Measurements from ENCODE around the gene PLEKHA6.
"Not testable (repeated sequence)": the region's sequence is repeated elsewhere in the genome, so short reads cannot be mapped to it uniquely, and the experiment has no call there.

PLEKHA6 gene

GRCh38 chr1:204331847-204332487, 27.8 kb downstream of the PLEKHA6 start:
- 93% methylated on average over 12 of the region's 13 CpGs for WGBS
- Histone ChIP-seq H2BK120ac (ENCODE audit: low read depth, low read length) (no peak overlapping the region), H3K4me1 (ENCODE audit: control insufficient read depth, insufficient read depth, low read depth, low read length) (no peaks in the 10 kb centered on the region), H3K23ac (ENCODE audit: low read length in 2 of 2) (peak overlapping the region in 1 of 2 experiments; percentile 30), H2BK12ac (ENCODE audit: low read length in 2 of 2) (no peak overlapping the region), H2BK15ac (ENCODE audit: low read depth, poor library complexity, severe bottlenecking) (peak overlapping the region; percentile 13), H3K36me3 (ENCODE audit: control insufficient read depth in 1 of 2, insufficient read depth in 2 of 2, low read depth in 1 of 2, low read length in 2 of 2) (no peaks in the 10 kb centered on the region), H3K9ac (ENCODE audit: low read length) (no peak overlapping the region), H2AK5ac (ENCODE audit: low read length, severe bottlenecking) (no peak overlapping the region), H3K27me3 (ENCODE audit: control insufficient read depth in 1 of 2, insufficient read depth in 1 of 2, low read length in 2 of 2) (peaks cover 12 to 36% of the 10 kb centered on the region in 2 experiments), H4K8ac (ENCODE audit: low read length) (no peak overlapping the region), H3K4me2 (ENCODE audit: low read length, poor library complexity, severe bottlenecking) (no peak overlapping the region), H3K14ac (ENCODE audit: low read length in 2 of 2) (no peak overlapping the region), H3K27ac (ENCODE audit: low read length, poor library complexity, severe bottlenecking) (no peak overlapping the region), H2AFZ (ENCODE audit: low read depth, low read length) (no peak overlapping the region), H3K4me3 (ENCODE audit: insufficient read depth in 1 of 2, low read depth in 1 of 2, low read length in 2 of 2) (no peak overlapping the region), H3K4ac (ENCODE audit: low read depth in 1 of 2, low read length in 2 of 2) (no peak overlapping the region), H4K91ac (ENCODE audit: low read length) (no peak overlapping the region), H2BK5ac (ENCODE audit: low read depth, low read length, poor library complexity, severe bottlenecking) (no peak overlapping the region), H3K79me1 (replicated peaks; ENCODE audit: low read length, poor library complexity, severe bottlenecking) (no peaks in the 10 kb centered on the region), H3K18ac (ENCODE audit: low read depth in 1 of 2, low read length in 2 of 2) (peak overlapping the region in 1 of 2 experiments; percentile 6), H3K9me3 (ENCODE audit: control insufficient read depth, low read length) (no peaks in the 10 kb centered on the region)
- DNase-seq: no peak

- Histone ChIP-seq H3K4me2 (ENCODE audit: low read length, poor library complexity, severe bottlenecking) (no peak overlapping the region), H3K4ac (ENCODE audit: low read depth in 1 of 2, low read length in 2 of 2) (no peak overlapping the region), H3K36me3 (ENCODE audit: control insufficient read depth in 1 of 2, insufficient read depth in 2 of 2, low read depth in 1 of 2, low read length in 2 of 2) (no peaks in the 10 kb centered on the region), H3K18ac (ENCODE audit: low read depth in 1 of 2, low read length in 2 of 2) (no peak overlapping the region), H2BK15ac (ENCODE audit: low read depth, poor library complexity, severe bottlenecking) (no peak overlapping the region), H4K8ac (ENCODE audit: low read length) (no peak overlapping the region), H2AFZ (ENCODE audit: low read depth, low read length) (no peak overlapping the region), H3K9ac (ENCODE audit: low read length) (no peak overlapping the region), H3K27me3 (ENCODE audit: control insufficient read depth in 1 of 2, insufficient read depth in 1 of 2, low read length in 2 of 2) (peaks cover 12 to 29% of the 10 kb centered on the region in 2 experiments), H2BK12ac (ENCODE audit: low read length in 2 of 2) (no peak overlapping the region), H2BK5ac (ENCODE audit: low read depth, low read length, poor library complexity, severe bottlenecking) (no peak overlapping the region), H3K79me1 (replicated peaks; ENCODE audit: low read length, poor library complexity, severe bottlenecking) (no peaks in the 10 kb centered on the region), H2BK120ac (ENCODE audit: low read depth, low read length) (no peak overlapping the region), H3K23ac (ENCODE audit: low read length in 2 of 2) (no peak overlapping the region), H3K4me1 (ENCODE audit: control insufficient read depth, insufficient read depth, low read depth, low read length) (no peaks in the 10 kb centered on the region), H4K91ac (ENCODE audit: low read length) (peak overlapping the region; percentile 29), H3K14ac (ENCODE audit: low read length in 2 of 2) (no peak overlapping the region), H2AK5ac (ENCODE audit: low read length, severe bottlenecking) (no peak overlapping the region), H3K27ac (ENCODE audit: low read length, poor library complexity, severe bottlenecking) (no peak overlapping the region), H3K4me3 (ENCODE audit: insufficient read depth in 1 of 2, low read depth in 1 of 2, low read length in 2 of 2) (no peak overlapping the region), H3K9me3 (ENCODE audit: control insufficient read depth, low read length) (no peaks in the 10 kb centered on the region)
- no peak for DNase-seq
- WGBS: 91% methylated on average over 1 of the region's 3 CpGs
Measured at GRCh38 chr1:204331275-204331674, 28.5 kb downstream of the PLEKHA6 start.

DNA sequence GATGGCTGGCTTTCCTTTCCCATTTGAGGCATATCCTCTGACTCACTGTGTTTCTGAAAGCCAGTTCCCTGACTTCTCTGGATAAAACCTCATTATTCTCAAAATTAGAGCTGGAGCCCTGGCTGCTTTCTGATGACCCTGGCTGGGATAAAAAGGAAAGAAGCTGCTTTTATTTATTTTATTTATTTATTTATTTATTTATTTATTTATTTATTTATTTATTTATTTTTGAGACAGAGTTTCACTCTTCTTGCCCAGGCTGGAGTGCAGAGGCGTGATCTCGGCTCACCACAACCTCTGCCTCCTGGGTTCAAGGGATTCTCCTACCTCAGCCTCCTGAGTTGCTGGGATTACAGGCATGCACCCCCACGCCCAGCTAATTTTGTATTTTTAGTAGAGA, 31.9 kb downstream of the PLEKHA6 start:
- H3K36me3 ChIP-seq (ENCODE audit: control insufficient read depth in 1 of 2, insufficient read depth in 2 of 2, low read depth in 1 of 2, low read length in 2 of 2); H3K9ac ChIP-seq (ENCODE audit: low read length); H2BK15ac ChIP-seq (ENCODE audit: low read depth, poor library complexity, severe bottlenecking); H3K4me3 ChIP-seq (ENCODE audit: insufficient read depth in 1 of 2, low read depth in 1 of 2, low read length in 2 of 2); DNase-seq; H3K4me1 ChIP-seq (ENCODE audit: control insufficient read depth, insufficient read depth, low read depth, low read length); H3K4me2 ChIP-seq (ENCODE audit: low read length, poor library complexity, severe bottlenecking); H3K14ac ChIP-seq (ENCODE audit: low read length in 2 of 2); H2AFZ ChIP-seq (ENCODE audit: low read depth, low read length); H4K8ac ChIP-seq (ENCODE audit: low read length); H3K9me3 ChIP-seq (ENCODE audit: control insufficient read depth, low read length); H2AK5ac ChIP-seq (ENCODE audit: low read length, severe bottlenecking); H3K4ac ChIP-seq (ENCODE audit: low read depth in 1 of 2, low read length in 2 of 2); H3K23ac ChIP-seq (ENCODE audit: low read length in 2 of 2); H3K27ac ChIP-seq (ENCODE audit: low read length, poor library complexity, severe bottlenecking); H2BK5ac ChIP-seq (ENCODE audit: low read depth, low read length, poor library complexity, severe bottlenecking); H2BK12ac ChIP-seq (ENCODE audit: low read length in 2 of 2); H2BK120ac ChIP-seq (ENCODE audit: low read depth, low read length); H4K91ac ChIP-seq (ENCODE audit: low read length); H3K79me1 ChIP-seq (replicated peaks; ENCODE audit: low read length, poor library complexity, severe bottlenecking): not testable (repeated sequence)
- Histone ChIP-seq H3K27me3 (ENCODE audit: control insufficient read depth in 1 of 2, insufficient read depth in 1 of 2, low read length in 2 of 2) (peaks cover 0 to 11% of the 10 kb centered on the region in 2 experiments), H3K18ac (ENCODE audit: low read depth in 1 of 2, low read length in 2 of 2) (peak overlapping the region in 1 of 2 experiments; percentile 92)
- 95% methylated on average over 3 of the region's 3 CpGs for WGBS

- Histone ChIP-seq H3K9ac (ENCODE audit: low read length) (no peak overlapping the region), H3K27me3 (ENCODE audit: control insufficient read depth in 1 of 2, insufficient read depth in 1 of 2, low read length in 2 of 2) (peaks cover 0 to 10% of the 10 kb centered on the region in 2 experiments), H4K8ac (ENCODE audit: low read length) (peak overlapping the region; percentile 33), H3K36me3 (ENCODE audit: control insufficient read depth in 1 of 2, insufficient read depth in 2 of 2, low read depth in 1 of 2, low read length in 2 of 2) (no peaks in the 10 kb centered on the region), H2BK5ac (ENCODE audit: low read depth, low read length, poor library complexity, severe bottlenecking) (no peak overlapping the region), H3K14ac (ENCODE audit: low read length in 2 of 2) (peak overlapping the region in 1 of 2 experiments; percentile 7), H2AK5ac (ENCODE audit: low read length, severe bottlenecking) (no peak overlapping the region), H3K9me3 (ENCODE audit: control insufficient read depth, low read length) (no peaks in the 10 kb centered on the region), H2AFZ (ENCODE audit: low read depth, low read length) (no peak overlapping the region), H3K27ac (ENCODE audit: low read length, poor library complexity, severe bottlenecking) (no peak overlapping the region), H3K4me1 (ENCODE audit: control insufficient read depth, insufficient read depth, low read depth, low read length) (no peaks in the 10 kb centered on the region), H3K18ac (ENCODE audit: low read depth in 1 of 2, low read length in 2 of 2) (peak overlapping the region; percentile 26 to 92), H2BK12ac (ENCODE audit: low read length in 2 of 2) (peak overlapping the region in 1 of 2 experiments; percentile 19), H3K4ac (ENCODE audit: low read depth in 1 of 2, low read length in 2 of 2) (peak overlapping the region; percentile 39 to 81), H3K4me2 (ENCODE audit: low read length, poor library complexity, severe bottlenecking) (no peak overlapping the region), H3K79me1 (replicated peaks; ENCODE audit: low read length, poor library complexity, severe bottlenecking) (no peaks in the 10 kb centered on the region), H3K23ac (ENCODE audit: low read length in 2 of 2) (no peak overlapping the region), H3K4me3 (ENCODE audit: insufficient read depth in 1 of 2, low read depth in 1 of 2, low read length in 2 of 2) (no peak overlapping the region), H4K91ac (ENCODE audit: low read length) (peak overlapping the region; percentile 77), H2BK120ac (ENCODE audit: low read depth, low read length) (no peak overlapping the region), H2BK15ac (ENCODE audit: low read depth, poor library complexity, severe bottlenecking) (peak overlapping the region; percentile 17)
- DNase-seq: no peak
- whole genome bisulfite sequencing: 89% methylated on average over 10 of the region's 10 CpGs
Measured at GRCh38 chr1:204327359-204327758, 32.4 kb downstream of the PLEKHA6 start.

Measured in mesenchymal stem cell (in vitro differentiated cells and primary cell).